Endothelial cell of umbilical vein (primary cell): Measurements from ENCODE around the gene EIF3K. TPM values are rescaled to one million over a fixed set of nuclear protein-coding genes. Genes with fewer than 3 reads are reported as not detected.

Experiments used
- BruUV-seq: library from RNA; stranded (reverse); fragments of 400-500 nt; replicated peaks from 2 replicates; lab custom pipeline; 2021; lab: Mats Ljungman, UMichigan
- CTCF ChIA-PET: fragments of 300-600, 350-600 bp; sonication (Branson Sonifier 250); formaldehyde crosslinking; loops from one replicate; lab custom pipeline; 2021; ENCODE audit warnings: antibody characterized with exemption, inconsistent platforms; lab: Charles Lee
- POLR2A ChIA-PET: fragments of 300-600, 350-600 bp; sonication (Branson Sonifier 250); formaldehyde crosslinking; loops from one replicate; lab custom pipeline; 2021; ENCODE audit warnings: antibody characterized with exemption, inconsistent platforms; lab: Charles Lee
- DNase-seq: peaks from one replicate; pipeline ENCODE4 v3.0.0-alpha.2; 2011; ENCODE audit warnings: low read depth, low spot score
- FAIRE-seq: peaks from 2 replicates; lab custom pipeline; 2011; peaks lifted over from hg19 to GRCh38; lab: Jason Lieb, UNC
- H2AFZ ChIP-seq: 2 replicates; pipeline ENCODE4 v1.6.0; 2012; ENCODE audit warnings: low read depth, low read length, control low read depth, inconsistent platforms
- H3K27ac ChIP-seq: 2 replicates; pipeline ENCODE4 v1.5.1; 2011; ENCODE audit warnings: low read depth, mild to moderate bottlenecking, control low read depth, low read length, moderate library complexity; ENCODE audit not compliant: insufficient read depth
- H3K27me3 ChIP-seq, 2 experiments: 2 replicates each; pipeline versions ENCODE4 v1.6.0 to v1.6.1; 2011; ENCODE audit warnings: low read length in 2 of 2, mixed read lengths in 1 of 2; ENCODE audit not compliant: control insufficient read depth in 2 of 2, insufficient read depth in 2 of 2
- H3K36me3 ChIP-seq, 2 experiments: 2 replicates in 1 of 2; 3 replicates in 1 of 2; pipeline ENCODE4 v1.5.1; 2011; ENCODE audit warnings: low read length in 2 of 2, mild to moderate bottlenecking in 1 of 2, moderate library complexity in 1 of 2; ENCODE audit not compliant: control insufficient read depth in 2 of 2, insufficient read depth in 2 of 2; ENCODE audit errors: extremely low read depth in 1 of 2
- H3K4me1 ChIP-seq: 3 replicates; pipeline ENCODE4 v1.5.1; 2011; ENCODE audit warnings: mild to moderate bottlenecking, low read length; ENCODE audit not compliant: control insufficient read depth, insufficient read depth; ENCODE audit errors: extremely low read depth
- H3K4me2 ChIP-seq: 2 replicates; pipeline ENCODE4 v1.6.1; 2011; ENCODE audit warnings: low read length, control low read depth, mixed read lengths; ENCODE audit not compliant: insufficient read depth
- H3K4me3 ChIP-seq, 3 experiments: fragments of 200-600 bp in 1 of 3; sonication (generic), shearing (Covaris generic) in 1 of 3; replicated peaks in 1 of 3; 2 replicates each; pipeline ENCODE4 v1.5.1; 2011 to 2016; ENCODE audit warnings: control low read depth in 3 of 3, low read length in 3 of 3, mild to moderate bottlenecking in 2 of 3, inconsistent platforms in 1 of 3, low read depth in 1 of 3, moderate library complexity in 1 of 3; ENCODE audit not compliant: insufficient read depth in 1 of 3
- H3K79me2 ChIP-seq: 2 replicates; pipeline ENCODE4 v1.6.0; 2012; ENCODE audit warnings: low read length, inconsistent platforms; ENCODE audit not compliant: control insufficient read depth, insufficient read depth
- H3K9ac ChIP-seq: replicated peaks from 2 replicates; pipeline ENCODE3; 2011; ENCODE audit warnings: low read length, control low read depth; ENCODE audit not compliant: insufficient read depth; ENCODE audit errors: extremely low read depth
- H3K9me1 ChIP-seq: replicated peaks from 3 replicates; pipeline ENCODE4 v1.6.0; 2011; ENCODE audit warnings: mild to moderate bottlenecking, low read length; ENCODE audit not compliant: control insufficient read depth, insufficient read depth; ENCODE audit errors: extremely low read depth
- H3K9me3 ChIP-seq: replicated peaks from 2 replicates; pipeline ENCODE4 v1.5.1; 2012; ENCODE audit warnings: low read length, inconsistent platforms; ENCODE audit not compliant: control insufficient read depth, insufficient read depth
- H4K20me1 ChIP-seq: replicated peaks from 2 replicates; pipeline ENCODE3; 2011; ENCODE audit warnings: mild to moderate bottlenecking, low read length; ENCODE audit not compliant: control insufficient read depth, insufficient read depth; ENCODE audit errors: extremely low read depth
- GATA2 ChIP-seq: IDR thresholded peaks from 2 replicates; pipeline ENCODE4 v1.7.0; 2011; ENCODE audit warnings: low read depth, mild to moderate bottlenecking, moderate library complexity, mixed read lengths, low read length; ENCODE audit not compliant: insufficient read length, insufficient read depth
- POLR2A ChIP-seq: IDR thresholded peaks from 2 replicates; pipeline ENCODE4 v1.6.1; 2012; ENCODE audit warnings: low read depth, mild to moderate bottlenecking, control low read depth, low read length
- POLR2AphosphoS5 ChIP-seq: IDR thresholded peaks from 2 replicates; pipeline ENCODE4 v1.6.1; 2012; ENCODE audit warnings: low read depth, mild to moderate bottlenecking, control low read depth, low read length, moderate library complexity; ENCODE audit not compliant: insufficient read depth
- dilution Hi-C: fragments of 300-500 bp; cut with MboI; formaldehyde crosslinking; loops from one replicate; pipeline ENCODE4 v1.15.0; 2019; ENCODE audit warnings: low sequenced_read_pairs; ENCODE audit not compliant: extremely low pct_ligation_motif_present
- intact Hi-C: fragments of 100-400 bp; cut with micrococcal nuclease; formaldehyde crosslinking; loops from one replicate; pipeline ENCODE4 v1.10.0; 2022
- polyA plus RNA-seq, 4 experiments: library from polyadenylated mRNA; depleted of rRNA in 3 of 4; stranded (reverse) in 3 of 4; unstranded in 1 of 4; fragments of >200 nt; gene quantifications; 2 replicates each; pipeline versions ENCODE4 v1.2.1 to v1.2.3, GENCODE V29; 2011 to 2012; ENCODE audit warnings: missing spikeins in 1 of 4
- total RNA-seq: library from RNA; stranded (reverse); gene quantifications from 2 replicates; pipeline ENCODE4 v1.2.3, GENCODE V29; 2021

Gene EIF3K
- total and polyA plus RNA-seq, 2 donors (not counting 3 experiments of a cell fraction or from before 2014, with no cell fraction given): 267 to 584 TPM

DNA sequence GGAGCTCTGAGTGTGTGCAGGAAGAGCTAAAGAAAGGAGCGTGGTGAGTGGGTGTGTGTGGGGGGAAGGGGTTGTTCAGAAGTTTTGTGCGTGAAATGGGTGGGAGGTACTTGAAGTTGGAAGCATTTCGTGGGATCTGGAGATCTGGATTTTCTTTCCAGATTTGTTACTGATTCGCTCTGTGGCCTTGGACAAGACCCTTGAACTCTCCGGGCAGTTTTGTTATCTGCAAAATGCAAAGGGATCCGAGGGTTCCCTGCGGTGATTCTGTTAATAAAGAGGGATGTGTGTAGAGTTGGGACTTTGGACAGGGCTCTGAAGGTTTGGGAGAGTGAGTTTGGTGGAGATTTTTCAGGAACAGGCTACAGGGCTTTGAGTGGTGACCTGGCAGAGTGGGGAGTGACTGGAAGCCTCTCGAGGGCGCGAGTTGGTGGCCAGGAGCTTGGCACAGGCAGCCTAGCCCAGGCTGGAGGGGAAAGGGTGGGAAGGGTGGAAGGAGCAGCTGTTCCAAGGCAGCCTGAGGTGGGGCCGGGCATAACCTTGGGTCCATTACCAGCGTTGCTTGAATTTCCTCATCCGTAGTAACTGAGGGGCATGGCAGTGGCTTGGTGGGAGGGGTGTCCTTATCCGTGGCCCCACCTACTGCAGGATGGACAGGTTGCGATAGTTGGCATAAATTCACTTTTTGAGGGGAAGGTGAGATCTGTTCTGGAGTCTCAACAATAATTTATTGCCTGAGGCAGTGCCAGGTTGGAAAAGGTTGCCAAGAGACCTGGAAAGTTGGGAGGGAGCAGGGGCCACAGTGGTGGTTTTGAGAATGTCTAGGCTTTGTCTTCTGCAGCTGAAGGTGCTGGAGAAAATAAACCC lies 30.6 kb downstream of the EIF3K start:
- Histone ChIP-seq H3K9ac (peak overlapping the region; percentile 92), H3K9me1 (no peaks in the 10 kb centered on the region), H3K27me3 (no peaks in the 10 kb centered on the region), H2AFZ (no peak overlapping the region), H3K4me3 (peak overlapping the region; percentile 96 to 99 (median 98)), H3K4me1 (peaks cover 49% of the 10 kb centered on the region), H3K36me3 (no peaks in the 10 kb centered on the region), H3K27ac (peak overlapping the region; percentile 70), H4K20me1 (no peaks in the 10 kb centered on the region), H3K4me2 (peak overlapping the region; percentile 54), H3K79me2 (peaks cover 71% of the 10 kb centered on the region), H3K9me3 (no peaks in the 10 kb centered on the region)
- TF ChIP-seq POLR2A (peak; percentile 31), GATA2 (no peak), POLR2AphosphoS5 (peak; percentile 10)
- intact Hi-C loops: loop anchor here (1.0 to 10.0 kb wide), 2 partner anchors 58 to 205 kb away; no protein-coding TSS in a partner anchor
- ChIA-PET CTCF (interaction anchor here (0.6 to 5.0 kb wide), 9 partner anchors 11 to 247 kb away, joined by 3 to 57 read pairs (median 3); partner anchors contain the start of gene FAM98C), POLR2A (interaction anchor here (0.7 to 3.0 kb wide), 4 partner anchors 9 to 57 kb away, joined by 3 to 28 read pairs (median 8); no protein-coding TSS in a partner anchor)
- dilution Hi-C loops: no loop called here
- FAIRE-seq: peak; percentile 79
- DNase-seq: peak; percentile 20
- BruUV-seq: TSS peak; percentile 54

- Histone ChIP-seq H3K4me1 (peaks cover 56% of the 10 kb centered on the region), H3K4me2 (peak overlapping the region; percentile 54), H3K27me3 (no peaks in the 10 kb centered on the region), H3K79me2 (peaks cover 78% of the 10 kb centered on the region), H3K36me3 (no peaks in the 10 kb centered on the region), H3K4me3 (peak overlapping the region; percentile 96 to 99 (median 98)), H2AFZ (no peak overlapping the region), H3K9ac (peak overlapping the region; percentile 92), H3K27ac (peak overlapping the region; percentile 70), H4K20me1 (no peaks in the 10 kb centered on the region), H3K9me3 (no peaks in the 10 kb centered on the region), H3K9me1 (no peaks in the 10 kb centered on the region)
- TSS peak; percentile 18 for BruUV-seq
- ChIA-PET POLR2A (interaction anchor here (0.7 kb wide), 1 partner anchor 16 kb away, joined by 3 read pairs; no protein-coding TSS in a partner anchor), CTCF (interaction anchor here (0.6 to 1.4 kb wide), 5 partner anchors 11 to 247 kb away, joined by 3 read pairs; partner anchors contain the start of gene FAM98C)
- no peak for TF ChIP-seq GATA2
- FAIRE-seq (peak; percentile 8), DNase-seq (no peak)
- dilution Hi-C loops: no loop called here
- intact Hi-C loops: no loop called here
These were observed 31.3 kb downstream of the EIF3K start for GRCh38 chr19:38650172-38650775.
